ENCODE results near the gene CYREN. TPM values are rescaled to one million over a fixed set of nuclear protein-coding genes. Genes with fewer than 3 reads are reported as not detected.

Gene CYREN
- total and polyA plus RNA-seq, 2 of the 13 experiments (the other 11 are each of a cell fraction or from before 2014, with no cell fraction given), result 20.7 to 60.7 TPM

DNA sequence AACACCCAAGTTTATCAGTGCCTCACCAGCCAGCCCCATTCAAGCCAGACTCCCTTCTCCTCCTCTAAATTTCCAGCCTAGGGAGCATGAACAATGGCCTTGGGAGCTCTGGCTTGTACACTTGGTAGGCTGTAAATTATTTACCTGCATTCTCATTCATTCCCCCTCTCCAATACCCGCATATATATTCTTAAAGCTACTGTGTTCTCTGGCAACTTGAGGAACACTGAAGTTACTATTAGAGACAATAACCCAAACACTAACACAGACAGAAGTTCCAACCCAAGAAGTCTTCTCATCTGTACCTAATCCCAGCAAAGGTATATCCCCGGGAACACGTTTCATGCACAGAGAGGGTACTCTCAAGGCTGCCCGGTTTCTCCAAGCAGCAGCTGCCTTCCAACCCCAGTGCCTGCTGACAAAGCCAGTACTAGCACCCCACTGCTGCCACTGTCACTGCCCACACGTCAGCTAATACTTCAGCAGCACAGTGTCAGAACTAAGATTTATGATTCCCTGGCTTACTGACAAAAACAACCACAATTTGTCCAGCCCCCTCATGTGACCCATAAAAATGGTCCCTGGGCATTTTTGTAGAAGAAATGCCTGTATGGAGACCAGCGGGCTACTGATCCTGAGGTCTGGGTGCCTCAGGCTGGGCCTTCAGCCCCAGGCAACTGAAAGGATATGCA, 37.7 kb upstream of the CYREN start:
- Histone ChIP-seq H3K4me3 (replicated peaks in 1 of 3; ENCODE audit: insufficient read depth in 1 of 3, low read depth in 2 of 3, low read length in 3 of 3) (peak overlapping the region in 1 of 3 experiments; percentile 17; a peak in 1 of 6 replicates), H3K9me3 (ENCODE audit: low read length) (no peaks in the 10 kb centered on the region), H4K20me1 (ENCODE audit: insufficient read depth, low read length) (no peaks in the 10 kb centered on the region), H3K4me2 (ENCODE audit: low read depth, low read length) (peak overlapping the region; percentile 54), H2AFZ (ENCODE audit: low read length) (no peak overlapping the region), H3K36me3 (replicated peaks in 1 of 2; ENCODE audit: control insufficient read depth in 1 of 2, insufficient read depth in 2 of 2, low read length in 2 of 2) (peaks cover 6 to 9% of the 10 kb centered on the region in 2 experiments; a peak in 4 of 5 replicates), H3K27ac (ENCODE audit: extremely low read length, insufficient read depth, low read length) (peak overlapping the region; percentile 17), H3K9ac (ENCODE audit: insufficient read depth, low read depth, low read length) (peak overlapping the region; percentile 37; the same call in 1 of the 2 replicates), H3K79me2 (ENCODE audit: insufficient read depth, low read length) (peaks cover 9% of the 10 kb centered on the region), H3K27me3 (ENCODE audit: control insufficient read depth in 1 of 2, insufficient read depth in 2 of 2, low read length in 2 of 2) (no peaks in the 10 kb centered on the region; a peak in 1 of 5 replicates), H3K4me1 (ENCODE audit: insufficient read depth, low read length) (peaks cover 42% of the 10 kb centered on the region)
- peak; percentile 68 for FAIRE-seq
- ChIA-PET POLR2A (interaction anchor here (1.1 to 1.6 kb wide), 3 partner anchors 10 to 60 kb away, joined by 3 to 7 read pairs (median 6); partner anchors contain the start of genes CYREN and TMEM140), CTCF (ENCODE audit: low intra/inter-chr PET ratio, low total read pairs) (no interaction called here)
- ATAC-seq, result peak; percentile 66
- in situ Hi-C loops (cut with HindIII; ENCODE audit: extremely low pct_ligation_motif_present, low pct_unique_long_range_greater_than_20kb), result no loop called here
- intact Hi-C loops (cut with micrococcal nuclease; ENCODE audit: unreplicated experiment), result no loop called here
- BruUV-seq (replicated peaks), result no TSS peak
- DNase-seq (ENCODE audit: low spot score), result peak; percentile 44
- WGBS (ENCODE audit: low lambda C conversion rate), result 58% methylated on average over 6 of the region's 6 CpGs
- TF ChIP-seq, protein P1, sequence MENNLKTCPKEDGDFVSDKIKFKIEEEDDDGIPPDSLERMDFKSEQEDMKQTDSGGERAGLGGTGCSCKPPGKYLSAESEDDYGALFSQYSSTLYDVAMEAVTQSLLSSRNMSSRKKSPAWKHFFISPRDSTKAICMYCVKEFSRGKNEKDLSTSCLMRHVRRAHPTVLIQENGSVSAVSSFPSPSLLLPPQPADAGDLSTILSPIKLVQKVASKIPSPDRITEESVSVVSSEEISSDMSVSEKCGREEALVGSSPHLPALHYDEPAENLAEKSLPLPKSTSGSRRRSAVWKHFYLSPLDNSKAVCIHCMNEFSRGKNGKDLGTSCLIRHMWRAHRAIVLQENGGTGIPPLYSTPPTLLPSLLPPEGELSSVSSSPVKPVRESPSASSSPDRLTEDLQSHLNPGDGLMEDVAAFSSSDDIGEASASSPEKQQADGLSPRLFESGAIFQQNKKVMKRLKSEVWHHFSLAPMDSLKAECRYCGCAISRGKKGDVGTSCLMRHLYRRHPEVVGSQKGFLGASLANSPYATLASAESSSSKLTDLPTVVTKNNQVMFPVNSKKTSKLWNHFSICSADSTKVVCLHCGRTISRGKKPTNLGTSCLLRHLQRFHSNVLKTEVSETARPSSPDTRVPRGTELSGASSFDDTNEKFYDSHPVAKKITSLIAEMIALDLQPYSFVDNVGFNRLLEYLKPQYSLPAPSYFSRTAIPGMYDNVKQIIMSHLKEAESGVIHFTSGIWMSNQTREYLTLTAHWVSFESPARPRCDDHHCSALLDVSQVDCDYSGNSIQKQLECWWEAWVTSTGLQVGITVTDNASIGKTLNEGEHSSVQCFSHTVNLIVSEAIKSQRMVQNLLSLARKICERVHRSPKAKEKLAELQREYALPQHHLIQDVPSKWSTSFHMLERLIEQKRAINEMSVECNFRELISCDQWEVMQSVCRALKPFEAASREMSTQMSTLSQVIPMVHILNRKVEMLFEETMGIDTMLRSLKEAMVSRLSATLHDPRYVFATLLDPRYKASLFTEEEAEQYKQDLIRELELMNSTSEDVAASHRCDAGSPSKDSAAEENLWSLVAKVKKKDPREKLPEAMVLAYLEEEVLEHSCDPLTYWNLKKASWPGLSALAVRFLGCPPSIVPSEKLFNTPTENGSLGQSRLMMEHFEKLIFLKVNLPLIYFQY (CRISPR knock-in tag; IDR thresholded peaks at IDR 0.05; ENCODE audit: borderline replicate concordance), result 0 out of 2 replicates have a peak, but pooled peaks have one; percentile 4
- TF ChIP-seq SOX6 (IDR thresholded peaks at IDR 0.05) (no peak), SOX6 (CRISPR knock-in tag; IDR thresholded peaks at IDR 0.05) (peak; percentile 22; the same call in 1 of the 2 replicates), ZNF235 (CRISPR knock-in tag; IDR thresholded peaks at IDR 0.05; ENCODE audit: borderline replicate concordance) (no peak), HNRNPLL (IDR thresholded peaks at IDR 0.05; ENCODE audit: low read depth, low read length, poor library complexity, severe bottlenecking) (no peak), SKI (IDR thresholded peaks at IDR 0.05; ENCODE audit: partially characterized antibody) (no peak), FOXP4 (CRISPR knock-in tag; IDR thresholded peaks at IDR 0.05) (0 out of 2 replicates have a peak, but pooled peaks have one; percentile 30), NFE2L2 (IDR thresholded peaks at IDR 0.05; ENCODE audit: low read length) (no peak), HNF1A (IDR thresholded peaks at IDR 0.05; ENCODE audit: low read depth) (peak; percentile 52; the same call in 1 of the 2 replicates), HNF1A (CRISPR knock-in tag; IDR thresholded peaks at IDR 0.05; ENCODE audit: borderline replicate concordance) (peak; percentile 20; the same call in 1 of the 2 replicates)
- TF ChIP-seq, protein P2, sequence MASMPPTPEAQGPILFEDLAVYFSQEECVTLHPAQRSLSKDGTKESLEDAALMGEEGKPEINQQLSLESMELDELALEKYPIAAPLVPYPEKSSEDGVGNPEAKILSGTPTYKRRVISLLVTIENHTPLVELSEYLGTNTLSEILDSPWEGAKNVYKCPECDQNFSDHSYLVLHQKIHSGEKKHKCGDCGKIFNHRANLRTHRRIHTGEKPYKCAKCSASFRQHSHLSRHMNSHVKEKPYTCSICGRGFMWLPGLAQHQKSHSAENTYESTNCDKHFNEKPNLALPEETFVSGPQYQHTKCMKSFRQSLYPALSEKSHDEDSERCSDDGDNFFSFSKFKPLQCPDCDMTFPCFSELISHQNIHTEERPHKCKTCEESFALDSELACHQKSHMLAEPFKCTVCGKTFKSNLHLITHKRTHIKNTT (CRISPR knock-in tag; IDR thresholded peaks at IDR 0.05), result no peak
